K562 (cell line): ENCODE measurements around the gene CYTH4. TPM values are rescaled to one million over a fixed set of nuclear protein-coding genes. Genes with fewer than 3 reads are reported as not detected.
A peak's percentile ranks its signal among the peaks of the same experiment; 100 is the strongest.

Source experiments
- ATF1 ChIP-seq, 2 experiments: fragments of 450-650 bp in 1 of 2; IDR thresholded peaks; 2 replicates each; pipeline ENCODE4 v1.6.1; 2016; ENCODE audit warnings: missing compliant biosample characterization in 1 of 2, missing genetic modification characterization in 1 of 2
- CSDE1 ChIP-seq, 2 experiments: fragments of 450-650 bp; IDR thresholded peaks; 2 replicates each; pipeline ENCODE4 v1.6.1; 2016; ENCODE audit warnings: mild to moderate bottlenecking in 1 of 2
- ESRRA ChIP-seq: fragments of 450-650 bp; IDR thresholded peaks from 2 replicates; pipeline ENCODE4 v1.6.1; 2014; ENCODE audit warnings: low read depth, mild to moderate bottlenecking, moderate library complexity, borderline replicate concordance
- FOXA3 ChIP-seq, 2 experiments: fragments of 450-650 bp in 1 of 2; sonication (generic) in 1 of 2; formaldehyde crosslinking; IDR thresholded peaks in 1 of 2; conservative IDR thresholded peaks in 1 of 2; 2 replicates each; pipeline versions ENCODE4 v1.4.0 to v1.8.0; 2020 to 2022; ENCODE audit warnings: mild to moderate bottlenecking in 2 of 2, missing genetic modification reagents in 1 of 2
- MGA ChIP-seq: fragments of 450-650 bp; IDR thresholded peaks from 2 replicates; pipeline ENCODE4 v1.6.1; 2016; ENCODE audit warnings: mild to moderate bottlenecking, moderate library complexity
- PTTG1 ChIP-seq: fragments of 450-650 bp; IDR thresholded peaks from 2 replicates; pipeline ENCODE4 v1.6.1; 2016; ENCODE audit warnings: low read depth, mild to moderate bottlenecking, missing genetic modification characterization, missing compliant biosample characterization
- SMAD4 ChIP-seq: fragments of 250-450 bp; sonication (Bioruptor Pico); conservative IDR thresholded peaks from 2 replicates; pipeline ENCODE4 v1.8.0; 2021; ENCODE audit warnings: inconsistent platforms, mild to moderate bottlenecking, moderate library complexity
- ZNF197 ChIP-seq: fragments of 200-800 bp; sonication (Bioruptor generic); IDR thresholded peaks from 2 replicates; pipeline ENCODE4 v1.6.1; 2016; ENCODE audit warnings: low read depth, missing genetic modification characterization, missing compliant biosample characterization
- ZNF583 ChIP-seq: fragments of 250-450 bp; sonication (Bioruptor Pico); IDR thresholded peaks from 2 replicates; pipeline ENCODE4 v1.4.0; 2020
- polyA plus RNA-seq, 8 experiments: library from polyadenylated mRNA; depleted of rRNA in 4 of 8; stranded (reverse) in 5 of 8; unstranded in 3 of 8; fragments of >200 nt; fragmentation: Nextera tagmentation in 2 of 8; fragmentation: Illumina TruSeq in 1 of 8; extraction: Ambion mirVana in 2 of 8; extraction: Trizol in 1 of 8; gene quantifications; 2 replicates each; pipeline versions ENCODE4 v1.2.1 to v1.2.3, GENCODE V29; 2011 to 2014; ENCODE audit warnings: inconsistent platforms in 1 of 8, missing spikeins in 1 of 8
- total RNA-seq, 7 experiments: library from RNA; depleted of rRNA in 6 of 7; stranded (reverse); fragments of >200 nt in 6 of 7; fragmentation: Illumina TruSeq in 2 of 7; extraction: Trizol in 2 of 7; gene quantifications; 2 replicates each; pipeline versions ENCODE4 v1.2.1 to v1.2.3, GENCODE V29; 2011 to 2021; ENCODE audit warnings: low replicate concordance in 1 of 7
- TF ChIP-seq, protein P1 (sequence below): fragments of 450-650 bp; formaldehyde crosslinking; IDR thresholded peaks from 2 replicates; pipeline ENCODE4 v1.4.0; 2022; ENCODE audit warnings: missing genetic modification characterization
- TF ChIP-seq, protein P2 (sequence below): fragments of 150-350 bp; conservative IDR thresholded peaks from 2 replicates; pipeline ENCODE4 v1.6.1; 2014; ENCODE audit warnings: low read length

Gene CYTH4
- total and polyA plus RNA-seq, 9 of the 15 experiments (the other 6 are each of a cell fraction or from before 2014, with no cell fraction given): 0.03 to 2.0 (median 0.61) TPM; not detected in 1

DNA sequence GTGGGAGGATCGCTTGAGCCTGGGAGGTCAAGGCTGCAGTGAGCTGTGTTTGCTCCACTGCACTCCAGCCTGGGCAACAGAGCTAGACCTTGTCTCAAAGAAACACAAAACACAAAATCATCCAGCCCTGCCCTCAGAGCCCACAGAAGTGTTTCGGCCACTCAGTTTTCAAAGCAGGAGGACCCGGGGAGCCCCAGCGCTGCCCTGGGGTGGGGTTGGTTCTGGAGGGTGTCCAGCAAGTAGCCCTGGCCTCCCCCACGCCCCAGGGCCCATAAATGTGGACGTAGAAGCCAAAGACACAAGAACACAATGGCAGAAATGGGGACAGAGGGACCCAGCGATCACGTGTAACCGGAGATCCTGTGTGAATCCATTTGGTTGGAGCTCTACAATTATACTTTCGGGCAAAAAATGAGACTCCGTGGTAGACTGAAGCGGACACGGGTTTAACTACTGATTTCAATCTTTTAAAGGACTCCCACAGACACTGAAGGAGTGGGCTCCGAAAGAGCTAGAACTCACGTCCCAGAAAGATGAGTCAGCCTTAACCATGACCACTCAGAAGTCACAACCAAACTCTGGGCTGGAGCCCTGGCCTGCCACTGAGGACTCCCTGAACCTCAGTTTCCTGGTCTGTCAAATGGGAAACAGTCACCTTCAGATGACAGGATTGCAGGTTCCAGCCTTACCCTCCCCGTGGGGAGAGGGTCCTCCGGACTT, 9.0 kb upstream of the CYTH4 start (continued):
- TF ChIP-seq MGA (no peak), FOXA3 (CRISPR knock-in tag; conservative IDR thresholded peaks at IDR 0.05 in 1 of 2, IDR thresholded peaks at IDR 0.05 in 1 of 2) (no peak), ZNF583 (CRISPR knock-in tag) (no peak), ATF1 (CRISPR knock-in tag; IDR thresholded peaks at IDR 0.05) (no peak), ATF1 (tag; IDR thresholded peaks at IDR 0.05) (peak; percentile 38; the same call in 1 of the 2 replicates), PTTG1 (tag) (no peak), ESRRA (0 out of 2 replicates have a peak, but pooled peaks have one; percentile 22), SMAD4 (0 out of 2 replicates have a peak, but pooled peaks have one; percentile 28), ZNF197 (CRISPR knock-in tag) (0 out of 2 replicates have a peak, but pooled peaks have one; percentile 34), CSDE1 (IDR thresholded peaks at IDR 0.05) (no peak)
- TF ChIP-seq, protein P1, sequence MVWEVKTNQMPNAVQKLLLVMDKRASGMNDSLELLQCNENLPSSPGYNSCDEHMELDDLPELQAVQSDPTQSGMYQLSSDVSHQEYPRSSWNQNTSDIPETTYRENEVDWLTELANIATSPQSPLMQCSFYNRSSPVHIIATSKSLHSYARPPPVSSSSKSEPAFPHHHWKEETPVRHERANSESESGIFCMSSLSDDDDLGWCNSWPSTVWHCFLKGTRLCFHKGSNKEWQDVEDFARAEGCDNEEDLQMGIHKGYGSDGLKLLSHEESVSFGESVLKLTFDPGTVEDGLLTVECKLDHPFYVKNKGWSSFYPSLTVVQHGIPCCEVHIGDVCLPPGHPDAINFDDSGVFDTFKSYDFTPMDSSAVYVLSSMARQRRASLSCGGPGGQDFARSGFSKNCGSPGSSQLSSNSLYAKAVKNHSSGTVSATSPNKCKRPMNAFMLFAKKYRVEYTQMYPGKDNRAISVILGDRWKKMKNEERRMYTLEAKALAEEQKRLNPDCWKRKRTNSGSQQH (CRISPR knock-in tag): no peak
- TF ChIP-seq, protein P2, sequence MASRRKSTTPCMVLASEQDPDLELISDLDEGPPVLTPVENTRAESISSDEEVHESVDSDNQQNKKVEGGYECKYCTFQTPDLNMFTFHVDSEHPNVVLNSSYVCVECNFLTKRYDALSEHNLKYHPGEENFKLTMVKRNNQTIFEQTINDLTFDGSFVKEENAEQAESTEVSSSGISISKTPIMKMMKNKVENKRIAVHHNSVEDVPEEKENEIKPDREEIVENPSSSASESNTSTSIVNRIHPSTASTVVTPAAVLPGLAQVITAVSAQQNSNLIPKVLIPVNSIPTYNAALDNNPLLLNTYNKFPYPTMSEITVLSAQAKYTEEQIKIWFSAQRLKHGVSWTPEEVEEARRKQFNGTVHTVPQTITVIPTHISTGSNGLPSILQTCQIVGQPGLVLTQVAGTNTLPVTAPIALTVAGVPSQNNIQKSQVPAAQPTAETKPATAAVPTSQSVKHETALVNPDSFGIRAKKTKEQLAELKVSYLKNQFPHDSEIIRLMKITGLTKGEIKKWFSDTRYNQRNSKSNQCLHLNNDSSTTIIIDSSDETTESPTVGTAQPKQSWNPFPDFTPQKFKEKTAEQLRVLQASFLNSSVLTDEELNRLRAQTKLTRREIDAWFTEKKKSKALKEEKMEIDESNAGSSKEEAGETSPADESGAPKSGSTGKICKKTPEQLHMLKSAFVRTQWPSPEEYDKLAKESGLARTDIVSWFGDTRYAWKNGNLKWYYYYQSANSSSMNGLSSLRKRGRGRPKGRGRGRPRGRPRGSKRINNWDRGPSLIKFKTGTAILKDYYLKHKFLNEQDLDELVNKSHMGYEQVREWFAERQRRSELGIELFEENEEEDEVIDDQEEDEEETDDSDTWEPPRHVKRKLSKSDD: no peak
